Stomach smooth muscle (tissue), 2 donors: ENCODE data around the gene KRT79.
A peak's percentile ranks its signal among the peaks of the same experiment; 100 is the strongest.
"Not testable (repeated sequence)": the region's sequence is repeated elsewhere in the genome, so short reads cannot be mapped to it uniquely, and the experiment has no call there.

Experiments used
- H3K27ac ChIP-seq: one replicate; pipeline ENCODE4 v1.7.0; 2013; ENCODE audit warnings: mild to moderate bottlenecking, low read length, inconsistent platforms
- H3K27me3 ChIP-seq, 2 donors: one replicate each; pipeline ENCODE4 v1.7.0; 2013; ENCODE audit warnings: low read length in 2 of 2; ENCODE audit not compliant: insufficient read depth in 2 of 2, control insufficient read depth in 1 of 2
- H3K36me3 ChIP-seq, 2 donors: one replicate each; pipeline ENCODE4 v1.7.0; 2013; ENCODE audit warnings: low read length in 2 of 2; ENCODE audit not compliant: control insufficient read depth in 2 of 2, insufficient read depth in 2 of 2
- H3K4me1 ChIP-seq: one replicate; pipeline ENCODE4 v1.7.0; 2013; ENCODE audit warnings: low read length; ENCODE audit not compliant: control insufficient read depth, insufficient read depth
- H3K4me3 ChIP-seq, 2 donors: one replicate each; pipeline ENCODE4 v1.7.0; 2013; ENCODE audit warnings: low read length in 2 of 2
- H3K9ac ChIP-seq, 2 donors: one replicate each; pipeline ENCODE4 v1.7.0; 2013; ENCODE audit warnings: low read length in 2 of 2, mild to moderate bottlenecking in 1 of 2
- H3K9me3 ChIP-seq, 2 donors: one replicate each; pipeline ENCODE4 v1.7.0; 2013; ENCODE audit warnings: low read length in 2 of 2; ENCODE audit not compliant: control insufficient read depth in 2 of 2
- donor health status: healthy.
- donor health status: Pancreatic carcinoma.

The KRT79 gene

DNA sequence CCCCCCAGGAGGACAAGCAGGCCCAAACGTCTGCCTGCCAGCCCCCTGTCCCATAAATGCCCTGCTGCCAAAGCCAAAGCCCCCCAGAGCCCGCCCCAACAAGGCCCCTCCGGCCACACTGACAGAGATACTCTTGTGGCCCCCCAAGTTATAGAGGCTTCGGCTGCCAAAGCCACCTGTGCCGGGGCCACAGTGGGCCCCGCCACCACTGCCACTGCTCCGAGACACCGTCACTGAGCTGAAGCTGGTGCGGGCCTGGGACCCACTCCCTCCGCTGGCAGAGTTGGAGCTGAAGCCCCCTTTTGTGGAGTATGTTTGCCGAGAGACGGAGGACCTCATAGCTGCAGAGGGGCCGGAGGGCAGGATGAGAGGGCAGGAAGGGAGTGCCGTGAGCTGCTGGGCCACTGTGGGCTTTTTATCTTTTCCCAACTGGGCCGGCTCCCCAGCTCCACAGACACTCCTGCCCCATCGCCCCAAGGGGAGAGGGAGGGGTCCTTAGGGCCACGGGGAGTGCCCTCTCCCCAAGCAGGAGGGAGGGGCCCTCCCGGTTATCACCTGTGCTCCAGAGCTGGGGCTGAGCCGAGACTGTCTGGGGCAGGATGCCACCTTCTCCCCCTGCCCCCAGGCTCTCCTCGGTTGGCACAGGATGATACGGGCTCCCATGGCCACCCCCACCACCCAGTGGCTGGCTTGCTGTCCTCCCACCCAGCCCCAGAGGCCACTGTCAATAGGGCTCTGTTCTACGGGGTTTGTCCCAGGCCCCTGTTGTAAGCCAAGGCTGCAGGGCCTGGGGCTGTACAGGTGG, at the start of gene KRT79:
Gene KRT79 (minus strand): TSS at position 390 of the 805 bp plus-strand sequence. CDS start 51 bp downstream, at position 339.
- H3K27ac ChIP-seq: no peak within 1 kb of the TSS
- no peak within 1 kb of the TSS for H3K4me3 ChIP-seq
- no peaks in the 10 kb centered on the region for H3K9me3 ChIP-seq
- peaks cover 0 to 15% of the 10 kb centered on the region in 2 donors for H3K27me3 ChIP-seq
- H3K36me3 ChIP-seq: no peaks in the 10 kb centered on the region
- no peaks in the 10 kb centered on the region for H3K4me1 ChIP-seq
- H3K9ac ChIP-seq: no peak within 1 kb of the TSS

DNA sequence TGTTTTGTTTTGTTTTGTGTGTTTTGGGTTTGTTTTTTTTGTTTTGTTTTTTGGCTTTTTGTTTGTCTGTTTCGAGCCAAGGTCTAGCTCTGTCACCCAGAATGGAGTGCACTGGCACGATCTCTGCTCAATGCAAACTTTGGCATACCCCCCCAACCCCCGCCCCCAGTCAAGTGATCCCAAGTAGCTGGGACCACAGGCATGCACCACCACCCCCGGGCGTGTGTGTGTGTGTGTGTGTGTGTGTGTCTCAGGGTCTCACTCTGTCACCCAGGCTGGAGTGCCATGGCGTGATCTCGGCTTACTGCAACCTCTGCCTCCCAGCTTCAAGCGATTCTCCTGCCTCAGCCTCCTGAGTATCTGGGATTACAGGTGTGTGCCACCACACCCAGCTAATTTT, 46.4 kb upstream of the KRT79 start:
- H3K27me3 ChIP-seq, H3K9me3 ChIP-seq, H3K4me3 ChIP-seq, H3K27ac ChIP-seq, H3K9ac ChIP-seq, H3K36me3 ChIP-seq: not testable (repeated sequence)
- H3K4me1 ChIP-seq: peaks cover 20% of the 10 kb centered on the region

DNA sequence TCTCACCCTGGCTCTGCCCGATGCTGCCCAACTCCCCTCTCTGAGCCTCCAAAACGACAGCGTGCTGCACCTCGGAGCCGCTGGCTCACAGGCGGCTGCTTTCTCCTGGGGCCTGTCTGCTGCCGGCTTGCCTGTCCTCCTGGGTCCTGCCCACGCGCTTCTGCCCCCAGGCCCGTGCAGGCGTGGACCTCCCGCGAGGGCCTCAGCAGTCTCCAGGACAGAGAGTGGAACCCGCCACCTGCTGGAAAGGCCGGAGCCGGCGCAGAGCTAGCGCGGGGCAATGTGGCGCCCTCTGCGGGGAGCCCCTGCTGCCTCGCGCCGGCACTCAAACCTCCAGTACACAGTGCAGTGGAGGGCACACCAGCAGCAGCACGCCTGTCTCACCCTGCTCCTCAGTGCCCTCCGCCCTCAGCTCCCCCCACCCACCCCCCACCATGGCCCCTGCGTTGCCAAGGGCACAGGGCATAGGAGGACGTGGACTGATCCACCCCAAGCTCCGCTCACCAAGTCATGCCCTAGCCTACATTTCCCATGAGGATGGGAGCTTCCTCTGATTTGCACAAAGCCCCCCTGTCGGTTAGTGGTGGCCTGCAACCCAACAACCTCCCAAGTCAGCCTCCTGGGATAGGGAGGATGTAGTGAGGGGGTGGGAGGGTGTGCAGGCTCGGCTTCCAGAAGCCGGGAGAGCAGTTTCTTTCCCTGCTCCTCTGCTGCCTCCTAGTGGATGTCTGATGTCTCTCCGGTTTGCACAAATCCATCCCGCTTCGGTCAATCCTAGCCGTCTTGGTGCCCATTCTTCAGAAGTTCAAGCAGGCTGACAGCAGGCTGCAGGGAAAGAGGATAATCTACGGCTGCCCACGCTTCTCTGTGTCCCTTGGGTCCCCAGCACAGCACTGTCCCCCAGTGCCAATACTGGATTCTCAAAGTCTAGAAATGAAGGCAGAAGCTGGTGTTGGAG, 45.6 kb upstream of the KRT79 start:
- Histone ChIP-seq H3K27ac (no peak overlapping the region), H3K36me3 (no peaks in the 10 kb centered on the region), H3K27me3 (no peaks in the 10 kb centered on the region), H3K9ac (no peak overlapping the region), H3K4me3 (peak overlapping the region in 1 of 2 donors; percentile 57), H3K4me1 (peaks cover 24% of the 10 kb centered on the region), H3K9me3 (no peaks in the 10 kb centered on the region)

DNA sequence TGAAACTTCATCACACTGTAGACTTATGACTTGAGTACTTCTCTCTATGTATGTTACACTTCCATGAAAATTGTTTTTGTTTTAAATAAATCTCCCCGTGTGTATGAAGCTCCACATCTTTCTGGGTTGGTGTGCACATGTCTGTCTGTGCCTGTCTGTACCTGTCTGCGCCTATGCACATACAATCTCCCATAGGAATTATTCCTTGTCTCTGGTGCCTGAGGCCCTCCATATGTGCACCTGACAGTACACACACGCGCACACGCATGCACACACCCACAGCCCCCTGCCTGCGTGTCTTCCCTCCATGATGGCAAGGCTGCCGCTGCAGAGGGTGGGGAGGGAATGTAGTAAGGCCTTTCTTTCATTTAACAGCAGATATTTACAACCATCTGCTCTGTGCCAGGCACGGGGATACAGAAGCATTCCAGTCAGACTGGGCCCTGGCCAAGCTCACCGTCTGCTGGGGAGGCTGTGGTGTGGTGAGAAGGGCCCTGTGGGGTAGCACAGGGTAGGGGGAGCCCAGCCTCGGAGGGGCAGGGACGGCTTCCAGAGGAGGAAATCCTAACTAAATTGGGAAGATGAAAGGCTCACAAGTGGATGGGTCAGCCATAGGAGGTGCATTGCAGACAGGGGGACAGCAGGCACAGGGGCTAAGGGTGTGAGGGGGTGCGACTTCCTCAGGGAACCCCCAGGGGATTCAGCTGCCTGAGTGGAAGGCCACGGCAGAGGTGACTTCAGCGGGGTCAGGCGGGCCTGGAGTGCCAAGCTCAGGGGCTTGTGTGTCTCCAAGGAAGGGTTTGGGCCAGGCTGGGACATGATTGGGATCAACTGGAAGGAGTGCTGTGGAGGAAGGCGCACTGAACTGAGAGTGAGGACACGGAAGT, 44.6 kb upstream of the KRT79 start:
- Histone ChIP-seq H3K4me3 (peak overlapping the region in 1 of 2 donors; percentile 35), H3K4me1 (peaks cover 29% of the 10 kb centered on the region), H3K27ac (no peak overlapping the region), H3K27me3 (no peaks in the 10 kb centered on the region), H3K9me3 (no peaks in the 10 kb centered on the region), H3K36me3 (no peaks in the 10 kb centered on the region), H3K9ac (peak overlapping the region in 1 of 2 donors; percentile 13)

DNA sequence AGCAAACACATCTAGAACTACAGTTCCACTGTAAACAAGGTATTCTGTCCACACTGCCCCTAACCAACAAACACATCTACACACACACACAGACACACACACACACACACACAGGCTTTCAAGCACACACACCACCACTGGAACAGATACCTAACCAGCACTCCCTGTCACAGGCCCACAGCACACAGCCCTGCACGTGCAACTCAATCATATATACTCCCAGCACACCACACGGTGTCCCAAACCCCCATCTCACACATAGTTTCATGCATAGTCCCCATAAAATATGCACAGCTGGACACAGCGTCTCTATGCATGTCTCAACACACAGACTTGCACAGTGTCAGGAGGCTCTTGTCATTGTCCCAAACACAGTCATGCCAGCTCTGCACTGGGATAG, 43.1 kb upstream of the KRT79 start:
- Histone ChIP-seq H3K4me3 (no peak overlapping the region), H3K9ac (no peak overlapping the region), H3K4me1 (peaks cover 33% of the 10 kb centered on the region), H3K27me3 (no peaks in the 10 kb centered on the region), H3K27ac (no peak overlapping the region), H3K9me3 (no peaks in the 10 kb centered on the region), H3K36me3 (no peaks in the 10 kb centered on the region)

DNA sequence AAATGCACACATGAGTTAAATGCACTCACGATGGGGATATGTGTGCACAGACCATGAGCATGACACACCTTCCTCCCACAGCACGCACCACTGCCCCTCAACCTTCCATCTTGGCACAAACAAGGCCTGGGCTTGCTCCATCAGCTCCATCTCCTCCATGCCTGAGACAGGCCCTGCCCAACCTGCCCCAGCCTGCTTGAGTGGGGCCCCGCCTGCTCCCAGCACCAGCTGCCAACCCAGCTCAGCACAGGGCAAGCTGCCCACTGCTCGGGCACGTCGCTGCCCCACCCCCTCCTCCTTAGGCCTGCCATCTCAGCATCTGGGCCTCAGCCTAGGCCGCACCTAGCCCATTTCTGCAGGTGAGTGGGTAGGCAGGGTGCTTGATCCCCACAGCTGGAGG, 42.3 kb upstream of the KRT79 start:
- no peak overlapping the region for H3K9ac ChIP-seq
- H3K27me3 ChIP-seq: no peaks in the 10 kb centered on the region
- H3K36me3 ChIP-seq: no peaks in the 10 kb centered on the region

DNA sequence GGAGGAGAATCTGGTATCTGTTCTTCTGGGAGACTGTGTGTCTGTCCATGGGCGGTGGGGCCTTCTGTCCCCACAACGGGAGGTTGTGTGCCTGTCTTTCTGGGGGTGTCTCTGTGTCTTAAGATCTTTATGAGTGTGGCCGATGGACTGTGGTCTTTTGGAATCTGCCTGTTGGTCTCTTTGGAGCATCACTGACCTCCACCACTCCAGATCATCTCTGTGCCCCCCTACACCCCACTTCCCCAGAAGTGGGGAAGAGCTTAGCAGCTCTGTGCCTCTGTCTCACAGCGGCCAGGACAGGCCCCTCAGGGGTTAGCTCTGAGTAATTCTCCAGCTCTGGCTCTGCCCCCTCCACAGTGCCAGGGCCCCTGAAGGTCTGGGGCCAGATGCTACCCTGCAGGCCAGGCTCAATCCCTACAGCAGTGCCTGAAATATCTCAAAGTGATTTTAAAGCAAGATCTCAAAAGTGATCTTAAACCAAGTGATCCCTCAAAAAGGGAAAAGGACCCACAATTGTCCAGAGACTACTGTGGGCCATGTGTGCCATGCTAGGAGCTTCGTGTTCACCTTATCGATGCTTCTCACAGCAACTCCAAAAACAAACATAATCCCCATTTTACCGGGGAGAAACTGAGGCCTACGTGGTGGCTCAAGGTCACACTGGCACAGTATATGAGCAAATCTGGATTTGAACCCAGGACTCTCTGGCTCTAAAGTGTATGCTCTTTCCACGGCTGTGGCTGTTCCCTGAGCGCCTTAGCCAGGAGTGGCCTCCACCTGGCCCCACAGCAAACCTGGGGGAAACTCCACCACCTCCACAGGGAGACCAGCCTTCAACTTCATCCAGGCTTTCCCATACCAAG, 40.7 kb upstream of the KRT79 start:
- Histone ChIP-seq H3K9me3 (no peaks in the 10 kb centered on the region), H3K4me1 (peaks cover 32% of the 10 kb centered on the region), H3K36me3 (no peaks in the 10 kb centered on the region), H3K4me3 (peak overlapping the region; percentile 51 to 72), H3K27ac (peak overlapping the region; percentile 11), H3K27me3 (no peaks in the 10 kb centered on the region), H3K9ac (peak overlapping the region; percentile 39 to 64)

More for the DNA sequence above, 42.3 kb upstream of the KRT79 start:
- Histone ChIP-seq H3K9me3 (no peaks in the 10 kb centered on the region), H3K27ac (no peak overlapping the region), H3K4me3 (no peak overlapping the region), H3K4me1 (peaks cover 33% of the 10 kb centered on the region)

DNA sequence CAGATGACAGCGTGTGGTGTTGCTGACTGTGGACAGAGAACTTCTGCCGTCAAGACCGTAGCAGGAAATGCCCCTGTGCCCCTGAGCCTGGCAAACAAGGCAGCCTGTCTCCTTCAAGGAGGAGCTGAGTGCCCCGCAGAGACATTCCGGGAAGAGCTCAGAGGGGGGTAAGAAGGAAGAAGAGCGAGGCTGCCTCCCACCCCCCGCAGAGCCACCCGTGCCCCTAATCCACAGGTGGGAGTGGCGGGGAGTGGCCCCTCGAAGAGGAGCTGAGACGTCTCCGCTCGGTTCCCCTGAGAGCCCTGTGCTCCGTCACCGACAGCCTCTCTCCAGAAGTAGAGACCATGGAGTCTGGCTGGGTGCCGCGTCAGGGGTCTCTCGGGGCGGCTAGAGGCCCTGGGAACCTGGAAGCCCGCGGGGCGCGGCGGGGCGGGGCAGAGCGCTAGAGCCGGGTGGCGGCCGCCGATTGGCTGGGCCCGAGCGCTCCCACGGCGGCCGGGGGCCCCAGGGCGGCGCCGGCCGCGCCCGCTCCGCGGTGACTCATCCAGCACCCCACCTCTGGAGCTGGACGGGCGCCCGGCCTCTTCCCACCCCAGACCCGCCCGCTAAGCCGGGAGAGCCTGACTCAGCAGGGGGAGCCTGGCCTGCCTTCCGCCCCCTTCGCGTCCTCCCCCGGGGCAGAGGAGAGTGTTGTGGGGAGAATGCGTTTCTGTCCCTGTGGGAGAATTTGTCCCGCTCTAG, 39.9 kb upstream of the KRT79 start:
- peak overlapping the region; percentile 53 for H3K27ac ChIP-seq
- H3K27me3 ChIP-seq: no peaks in the 10 kb centered on the region
- H3K4me1 ChIP-seq: peaks cover 24% of the 10 kb centered on the region
- H3K4me3 ChIP-seq: peak overlapping the region; percentile 67 to 72
- no peaks in the 10 kb centered on the region for H3K36me3 ChIP-seq
- H3K9ac ChIP-seq: peak overlapping the region; percentile 71 to 80
- no peaks in the 10 kb centered on the region for H3K9me3 ChIP-seq

DNA sequence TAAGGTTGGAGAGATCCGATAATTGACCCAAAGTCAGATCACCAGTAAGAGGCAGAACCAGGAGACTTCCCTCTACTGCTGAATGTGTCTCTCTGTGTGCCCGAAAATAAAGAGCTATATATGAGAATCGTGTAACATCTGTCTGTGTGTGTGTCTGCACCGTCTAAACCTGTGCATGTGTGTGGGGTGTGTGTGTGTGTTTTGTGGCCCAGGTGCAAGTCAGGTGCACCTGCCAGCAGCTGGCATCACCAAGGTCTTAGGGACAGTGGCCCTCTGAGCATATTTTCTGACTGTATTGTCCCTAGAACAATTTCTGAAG, 39.4 kb upstream of the KRT79 start:
- Histone ChIP-seq H3K36me3 (no peaks in the 10 kb centered on the region), H3K4me3 (peak overlapping the region; percentile 67 to 72), H3K27me3 (no peaks in the 10 kb centered on the region), H3K4me1 (peaks cover 19% of the 10 kb centered on the region), H3K9me3 (no peaks in the 10 kb centered on the region), H3K27ac (peak overlapping the region; percentile 53), H3K9ac (peak overlapping the region; percentile 71 to 80)
